A673 (cell line): ENCODE data around the gene ZNF688. TPM values are rescaled to one million over a fixed set of nuclear protein-coding genes. Genes with fewer than 3 reads are reported as not detected.

ENCODE experiments used
- BruUV-seq: library from RNA; stranded (reverse); fragments of 400-500 nt; replicated peaks from 2 replicates; lab custom pipeline; 2021; lab: Mats Ljungman, UMichigan
- CTCF ChIA-PET: fragments of 300-600 bp; sonication (Branson Sonifier 250); formaldehyde crosslinking; loops from one replicate; lab custom pipeline; 2022; ENCODE audit warnings: antibody characterized with exemption; lab: Charles Lee
- POLR2A ChIA-PET: fragments of 300-600 bp; sonication (Branson Sonifier 250); formaldehyde crosslinking; loops from one replicate; lab custom pipeline; 2022; ENCODE audit warnings: antibody characterized with exemption; ENCODE audit not compliant: low non-redundant PET; lab: Charles Lee
- DNase-seq: peaks from one replicate; pipeline ENCODE4 v3.0.0-alpha.2; 2015; ENCODE audit warnings: low spot score
- H3K27ac ChIP-seq: fragments of 200-600 bp; sonication (generic); 2 replicates; pipeline ENCODE4 v1.5.1; 2016; ENCODE audit warnings: mixed run types, low read depth, mild to moderate bottlenecking, mixed read lengths, antibody characterized with exemption, low read length; ENCODE audit not compliant: poor library complexity, severe bottlenecking
- H3K27me3 ChIP-seq: fragments of 200-600 bp; sonication (generic); replicated peaks from 2 replicates; pipeline ENCODE4 v1.6.1; 2017; ENCODE audit warnings: mixed run types, low read depth, mild to moderate bottlenecking, mixed read lengths, antibody characterized with exemption, low read length; ENCODE audit not compliant: insufficient read depth, poor library complexity
- H3K36me3 ChIP-seq: fragments of 200-600 bp; sonication (generic); 2 replicates; pipeline ENCODE4 v1.6.1; 2016; ENCODE audit warnings: mixed run types, mild to moderate bottlenecking, mixed read lengths, antibody characterized with exemption, low read length; ENCODE audit not compliant: insufficient read depth, poor library complexity, severe bottlenecking
- H3K4me1 ChIP-seq: fragments of 200-600 bp; sonication (generic); 2 replicates; pipeline ENCODE4 v1.6.1; 2017; ENCODE audit warnings: mixed run types, mild to moderate bottlenecking, mixed read lengths, antibody characterized with exemption, low read length; ENCODE audit not compliant: insufficient read depth, poor library complexity, severe bottlenecking
- H3K4me3 ChIP-seq: fragments of 200-600 bp; sonication (generic); 2 replicates; pipeline ENCODE4 v1.5.1; 2016; ENCODE audit warnings: low read depth, mixed run types, mild to moderate bottlenecking, mixed read lengths, low read length; ENCODE audit not compliant: poor library complexity, severe bottlenecking
- H3K9me3 ChIP-seq: fragments of 200-600 bp; sonication (generic); 2 replicates; pipeline ENCODE4 v1.6.1; 2016; ENCODE audit warnings: mixed run types, low read depth, mild to moderate bottlenecking, mixed read lengths, antibody characterized with exemption, low read length; ENCODE audit not compliant: poor library complexity, severe bottlenecking
- CTCF ChIP-seq: fragments of 300-800, 200-600 bp; sonication (generic); conservative IDR thresholded peaks from 2 replicates; pipeline ENCODE4 v1.5.1; 2017; ENCODE audit warnings: low read depth, mild to moderate bottlenecking, antibody characterized with exemption, low read length, moderate library complexity, mixed read lengths
- EZH2 ChIP-seq: fragments of 200-600 bp; sonication (generic); IDR thresholded peaks from 2 replicates; pipeline ENCODE4 v1.6.1; 2017; ENCODE audit warnings: borderline replicate concordance, low read depth, mild to moderate bottlenecking, mixed read lengths, antibody characterized with exemption, low read length; ENCODE audit not compliant: poor library complexity, severe bottlenecking
- intact Hi-C: fragments of 100-400 bp; cut with micrococcal nuclease; formaldehyde crosslinking; loops from one replicate; pipeline ENCODE4 v1.10.0; 2022; ENCODE audit not compliant: unreplicated experiment
- total RNA-seq: library from RNA; stranded (reverse); gene quantifications from 2 replicates; pipeline ENCODE4 v1.2.3, GENCODE V29; 2021

ZNF688 gene
- total RNA-seq, 1 experiment from 2014 or later: 8.5 TPM

DNA sequence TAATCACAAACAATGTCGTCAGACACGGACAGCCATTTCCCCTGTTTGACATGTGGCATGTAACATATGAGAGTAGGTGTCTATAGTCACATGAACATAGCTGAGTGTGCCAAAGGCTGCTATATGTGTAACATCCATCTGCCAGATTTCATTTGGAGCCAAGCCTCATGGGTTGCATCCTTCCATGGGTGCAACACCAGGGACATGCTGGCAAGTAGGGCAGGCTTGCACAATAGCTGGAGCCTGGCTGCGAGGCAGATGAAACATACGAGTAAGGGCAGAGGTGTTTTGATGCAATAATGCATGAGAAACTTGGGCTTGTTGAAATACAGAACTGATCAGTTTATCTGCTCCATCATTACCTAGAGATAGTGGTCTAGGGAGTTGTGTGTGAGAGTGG is 47.7 kb upstream of the ZNF688 start:
- TF ChIP-seq CTCF (no peak), EZH2 (no peak)
- Histone ChIP-seq H3K9me3 (no peaks in the 10 kb centered on the region), H3K4me3 (no peak overlapping the region), H3K27me3 (no peaks in the 10 kb centered on the region), H3K36me3 (no peaks in the 10 kb centered on the region), H3K4me1 (no peaks in the 10 kb centered on the region), H3K27ac (no peak overlapping the region)
- no TSS peak for BruUV-seq
- CTCF ChIA-PET: no interaction called here
- intact Hi-C loops: no loop called here
- POLR2A ChIA-PET: interaction anchor here (0.6 to 0.8 kb wide), 2 partner anchors 9 to 220 kb away, joined by 3 read pairs; partner anchors contain the start of gene ZNF689
- no peak for DNase-seq

DNA sequence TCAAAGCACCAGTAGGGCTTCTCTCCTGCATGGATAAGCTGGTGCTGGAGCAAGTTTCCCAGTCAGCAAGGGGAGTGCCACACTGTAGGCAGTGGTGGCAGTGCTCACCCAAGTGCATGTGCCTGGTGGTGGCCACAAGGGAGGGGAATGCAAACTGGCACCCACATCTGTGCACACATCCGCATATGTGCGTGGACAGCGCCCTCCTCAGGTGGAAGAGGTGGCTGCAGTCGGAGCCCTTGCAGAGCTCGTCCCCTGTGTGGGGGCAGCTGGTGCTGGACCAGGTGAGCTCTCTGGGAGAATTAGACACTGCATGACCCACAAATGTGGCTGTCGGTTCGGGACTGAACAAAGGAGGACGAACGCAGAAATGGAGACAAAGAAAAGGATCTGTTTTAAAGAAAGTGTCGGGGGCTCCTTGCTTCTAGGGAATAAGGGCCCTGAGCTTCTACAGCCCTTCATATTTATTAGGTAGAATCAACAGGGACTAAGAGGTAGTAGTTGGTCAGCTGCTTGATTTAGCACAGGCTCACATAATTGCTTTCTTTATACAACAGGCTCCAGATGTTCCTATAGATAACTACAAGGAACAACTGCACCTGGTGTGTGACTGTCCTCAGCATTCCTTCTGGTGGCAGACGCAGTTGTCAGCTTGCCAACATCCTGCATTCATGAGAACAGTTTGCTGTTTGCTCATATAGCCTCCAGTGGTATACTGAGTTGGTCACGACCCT is 44.0 kb upstream of the ZNF688 start:
- no peaks in the 10 kb centered on the region for H3K9me3 ChIP-seq
- H3K4me1 ChIP-seq: no peaks in the 10 kb centered on the region
- H3K36me3 ChIP-seq: no peaks in the 10 kb centered on the region
- peak; percentile 81 for DNase-seq
- H3K27ac ChIP-seq: no peak overlapping the region
- intact Hi-C loops: loop anchor here (1.0 kb wide), 1 partner anchor 185 kb away; the partner anchor contains the start of gene DCTPP1
- no TSS peak for BruUV-seq
- no peaks in the 10 kb centered on the region for H3K27me3 ChIP-seq
- H3K4me3 ChIP-seq: no peak overlapping the region
- ChIA-PET POLR2A (interaction anchor here (0.6 kb wide), 1 partner anchor 83 kb away, joined by 3 read pairs; the partner anchor contains the start of gene SRCAP), CTCF (interaction anchor here (0.5 to 2.0 kb wide), 9 partner anchors 13 to 236 kb away, joined by 3 to 18 read pairs (median 3); partner anchors contain the start of gene DCTPP1)
- TF ChIP-seq CTCF (peak; percentile 93), EZH2 (no peak)

DNA sequence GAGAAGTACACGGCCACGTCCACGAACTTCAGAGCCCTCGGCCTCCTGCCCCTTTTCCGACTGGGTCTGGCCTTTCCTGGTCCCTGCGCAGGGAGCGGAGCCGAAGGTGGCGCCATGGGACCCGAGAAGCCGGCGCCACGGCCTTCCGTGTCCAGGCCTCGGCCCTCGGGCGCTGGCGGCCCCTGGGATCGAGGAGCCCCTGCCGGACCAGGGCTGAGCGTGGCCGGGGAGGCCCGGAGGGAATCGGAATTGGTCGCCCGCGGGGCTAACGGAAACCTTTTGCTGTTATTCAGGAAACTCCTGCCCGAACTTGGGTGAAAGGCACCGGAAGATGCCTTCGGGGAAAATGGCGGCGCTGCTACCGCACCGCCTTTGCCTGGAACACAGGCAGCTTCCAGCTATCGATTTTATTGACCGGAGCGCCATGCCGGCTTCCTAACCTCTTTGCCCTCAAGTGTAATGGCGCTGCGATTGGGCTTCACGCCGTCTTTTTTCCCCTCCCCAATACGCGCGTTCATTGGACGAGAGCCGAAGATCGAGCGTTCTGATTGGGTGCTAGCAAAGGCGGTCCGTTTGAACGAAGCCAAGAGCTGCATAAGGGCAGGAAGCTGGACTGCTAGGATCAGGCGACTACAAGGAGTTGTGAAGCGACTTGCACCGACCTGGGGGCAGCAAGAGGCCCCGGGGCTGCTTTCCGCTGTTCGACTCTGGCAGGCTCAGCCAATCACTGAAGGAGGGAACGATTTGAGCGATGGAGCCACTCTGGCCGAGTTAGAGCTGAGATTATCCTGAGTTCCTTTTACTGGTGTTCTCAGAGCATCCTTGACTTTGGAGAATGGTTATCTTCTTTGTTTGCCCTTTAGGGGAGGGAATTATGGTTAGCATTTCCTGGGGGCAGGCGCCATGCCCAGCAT is 38.7 kb upstream of the ZNF688 start, which contains the start of gene ZNF689:
Gene ZNF689 (minus strand): TSS at position 464 of the 914 bp plus-strand sequence. CDS start 348 bp downstream, at position 116.
- intact Hi-C loops: no loop called here

More for the DNA sequence above, 38.7 kb upstream of the ZNF688 start, which contains the start of gene ZNF689:
- Histone ChIP-seq H3K27ac (peak within 1 kb of the TSS; percentile 97), H3K4me3 (peak within 1 kb of the TSS; percentile 86), H3K4me1 (peaks cover 4% of the 10 kb centered on the region), H3K27me3 (no peaks in the 10 kb centered on the region), H3K9me3 (no peaks in the 10 kb centered on the region), H3K36me3 (peaks cover 27% of the 10 kb centered on the region)
- ChIA-PET POLR2A (interaction anchor here (0.6 to 0.9 kb wide), 2 partner anchors 9 to 298 kb away, joined by 3 to 7 read pairs; no protein-coding TSS in a partner anchor), CTCF (interaction anchor here (0.7 to 1.5 kb wide), 3 partner anchors 12 to 180 kb away, joined by 3 to 6 read pairs (median 5); partner anchors contain the start of gene DCTPP1)
- TF ChIP-seq CTCF (no peak), EZH2 (no peak)
- BruUV-seq: TSS peak; percentile 73
- peak; percentile 98 for DNase-seq
